ENCODE data around the gene CCT8.

The CCT8 gene

DNA sequence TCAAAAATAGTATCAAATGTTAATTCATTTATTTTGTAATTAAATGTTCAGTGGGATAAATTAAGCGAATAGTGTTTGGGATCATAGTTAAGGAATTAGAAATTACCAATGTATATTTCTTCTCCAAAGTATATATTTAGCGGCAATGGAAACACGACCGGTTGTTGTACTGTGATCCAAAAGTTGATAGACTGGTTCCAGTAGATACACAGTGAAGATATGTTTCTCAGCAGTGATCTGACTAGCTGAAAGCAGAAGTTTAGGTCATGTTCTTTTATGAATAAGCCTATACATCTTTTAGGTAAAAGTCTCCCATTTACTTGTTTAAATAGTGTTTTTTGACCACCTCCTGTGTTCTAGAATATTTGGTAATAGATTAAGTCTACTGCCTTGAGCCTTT is 40.1 kb downstream of the CCT8 start:
- no peak for TF ChIP-seq ESRRG (CRISPR knock-in tag; IDR thresholded peaks at IDR 0.05)
- no peak for TF ChIP-seq ZC3H10 (CRISPR knock-in tag; IDR thresholded peaks at IDR 0.05)
- TF ChIP-seq, protein P1, sequence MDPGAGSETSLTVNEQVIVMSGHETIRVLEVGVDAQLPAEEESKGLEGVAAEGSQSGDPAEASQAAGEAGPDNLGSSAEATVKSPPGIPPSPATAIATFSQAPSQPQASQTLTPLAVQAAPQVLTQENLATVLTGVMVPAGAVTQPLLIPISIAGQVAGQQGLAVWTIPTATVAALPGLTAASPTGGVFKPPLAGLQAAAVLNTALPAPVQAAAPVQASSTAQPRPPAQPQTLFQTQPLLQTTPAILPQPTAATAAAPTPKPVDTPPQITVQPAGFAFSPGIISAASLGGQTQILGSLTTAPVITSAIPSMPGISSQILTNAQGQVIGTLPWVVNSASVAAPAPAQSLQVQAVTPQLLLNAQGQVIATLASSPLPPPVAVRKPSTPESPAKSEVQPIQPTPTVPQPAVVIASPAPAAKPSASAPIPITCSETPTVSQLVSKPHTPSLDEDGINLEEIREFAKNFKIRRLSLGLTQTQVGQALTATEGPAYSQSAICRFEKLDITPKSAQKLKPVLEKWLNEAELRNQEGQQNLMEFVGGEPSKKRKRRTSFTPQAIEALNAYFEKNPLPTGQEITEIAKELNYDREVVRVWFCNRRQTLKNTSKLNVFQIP (CRISPR knock-in tag; IDR thresholded peaks at IDR 0.05; ENCODE audit: borderline replicate concordance, low read depth): no peak
- TF ChIP-seq TCF4 (CRISPR knock-in tag; IDR thresholded peaks at IDR 0.05; ENCODE audit: borderline replicate concordance): no peak
- TF ChIP-seq, protein P2, sequence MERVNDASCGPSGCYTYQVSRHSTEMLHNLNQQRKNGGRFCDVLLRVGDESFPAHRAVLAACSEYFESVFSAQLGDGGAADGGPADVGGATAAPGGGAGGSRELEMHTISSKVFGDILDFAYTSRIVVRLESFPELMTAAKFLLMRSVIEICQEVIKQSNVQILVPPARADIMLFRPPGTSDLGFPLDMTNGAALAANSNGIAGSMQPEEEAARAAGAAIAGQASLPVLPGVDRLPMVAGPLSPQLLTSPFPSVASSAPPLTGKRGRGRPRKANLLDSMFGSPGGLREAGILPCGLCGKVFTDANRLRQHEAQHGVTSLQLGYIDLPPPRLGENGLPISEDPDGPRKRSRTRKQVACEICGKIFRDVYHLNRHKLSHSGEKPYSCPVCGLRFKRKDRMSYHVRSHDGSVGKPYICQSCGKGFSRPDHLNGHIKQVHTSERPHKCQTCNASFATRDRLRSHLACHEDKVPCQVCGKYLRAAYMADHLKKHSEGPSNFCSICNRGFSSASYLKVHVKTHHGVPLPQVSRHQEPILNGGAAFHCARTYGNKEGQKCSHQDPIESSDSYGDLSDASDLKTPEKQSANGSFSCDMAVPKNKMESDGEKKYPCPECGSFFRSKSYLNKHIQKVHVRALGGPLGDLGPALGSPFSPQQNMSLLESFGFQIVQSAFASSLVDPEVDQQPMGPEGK (CRISPR knock-in tag; IDR thresholded peaks at IDR 0.05; ENCODE audit: borderline replicate concordance): no peak
- TF ChIP-seq BACH2 (CRISPR knock-in tag; IDR thresholded peaks at IDR 0.05; ENCODE audit: borderline replicate concordance): no peak
- TF ChIP-seq ARNTL (CRISPR knock-in tag; IDR thresholded peaks at IDR 0.05; ENCODE audit: borderline replicate concordance, low read depth): no peak
- TF ChIP-seq, protein P3, sequence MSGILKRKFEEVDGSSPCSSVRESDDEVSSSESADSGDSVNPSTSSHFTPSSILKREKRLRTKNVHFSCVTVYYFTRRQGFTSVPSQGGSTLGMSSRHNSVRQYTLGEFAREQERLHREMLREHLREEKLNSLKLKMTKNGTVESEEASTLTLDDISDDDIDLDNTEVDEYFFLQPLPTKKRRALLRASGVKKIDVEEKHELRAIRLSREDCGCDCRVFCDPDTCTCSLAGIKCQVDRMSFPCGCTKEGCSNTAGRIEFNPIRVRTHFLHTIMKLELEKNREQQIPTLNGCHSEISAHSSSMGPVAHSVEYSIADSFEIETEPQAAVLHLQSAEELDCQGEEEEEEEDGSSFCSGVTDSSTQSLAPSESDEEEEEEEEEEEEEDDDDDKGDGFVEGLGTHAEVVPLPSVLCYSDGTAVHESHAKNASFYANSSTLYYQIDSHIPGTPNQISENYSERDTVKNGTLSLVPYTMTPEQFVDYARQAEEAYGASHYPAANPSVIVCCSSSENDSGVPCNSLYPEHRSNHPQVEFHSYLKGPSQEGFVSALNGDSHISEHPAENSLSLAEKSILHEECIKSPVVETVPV (CRISPR knock-in tag; IDR thresholded peaks at IDR 0.05): no peak
- TF ChIP-seq ZNF565 (CRISPR knock-in tag; conservative IDR thresholded peaks at IDR 0.05; ENCODE audit: low read depth): no peak
- no peak for TF ChIP-seq RARB (CRISPR knock-in tag; IDR thresholded peaks at IDR 0.05)
- TF ChIP-seq GLIS3 (CRISPR knock-in tag; IDR thresholded peaks at IDR 0.05): no peak
- TF ChIP-seq OSR1 (CRISPR knock-in tag; IDR thresholded peaks at IDR 0.05): no peak
- no peak for TF ChIP-seq ZNF8 (CRISPR knock-in tag; IDR thresholded peaks at IDR 0.05)
- TF ChIP-seq ZFP30 (CRISPR knock-in tag; IDR thresholded peaks at IDR 0.05): no peak
- no peak for TF ChIP-seq TOX (CRISPR knock-in tag; IDR thresholded peaks at IDR 0.05; ENCODE audit: borderline replicate concordance)
- TF ChIP-seq ZFP3 (CRISPR knock-in tag; IDR thresholded peaks at IDR 0.05): no peak
- no peak for TF ChIP-seq ISL1 (CRISPR knock-in tag; IDR thresholded peaks at IDR 0.05)
- TF ChIP-seq ZNF70 (CRISPR knock-in tag; IDR thresholded peaks at IDR 0.05): no peak
- TF ChIP-seq SNAI2 (CRISPR knock-in tag; IDR thresholded peaks at IDR 0.05): no peak
- ATAC-seq: no peak

DNA sequence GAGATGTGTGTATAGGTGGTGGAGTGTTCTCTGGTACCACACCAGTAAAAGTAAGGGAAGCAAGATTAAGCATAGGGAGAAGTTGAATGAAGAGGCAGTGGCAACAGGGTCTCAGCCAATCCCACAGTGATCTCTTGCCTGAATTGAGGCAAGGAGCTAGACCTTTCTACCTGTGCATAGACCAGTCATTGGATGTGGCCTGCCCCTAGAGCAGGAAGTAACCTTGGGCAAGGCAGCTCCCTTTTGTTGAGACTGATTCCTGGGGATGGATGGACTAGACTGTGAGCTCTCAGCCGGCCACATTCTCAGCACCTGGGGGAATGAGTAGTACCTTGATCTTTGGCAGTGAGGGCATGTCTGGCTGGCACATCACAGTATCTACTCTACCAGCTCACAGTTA is 42.5 kb downstream of the CCT8 start:
- TF ChIP-seq ISL1 (CRISPR knock-in tag; IDR thresholded peaks at IDR 0.05): no peak
- TF ChIP-seq OSR1 (CRISPR knock-in tag; IDR thresholded peaks at IDR 0.05): no peak
- TF ChIP-seq RARB (CRISPR knock-in tag; IDR thresholded peaks at IDR 0.05): no peak
- TF ChIP-seq, protein P4, sequence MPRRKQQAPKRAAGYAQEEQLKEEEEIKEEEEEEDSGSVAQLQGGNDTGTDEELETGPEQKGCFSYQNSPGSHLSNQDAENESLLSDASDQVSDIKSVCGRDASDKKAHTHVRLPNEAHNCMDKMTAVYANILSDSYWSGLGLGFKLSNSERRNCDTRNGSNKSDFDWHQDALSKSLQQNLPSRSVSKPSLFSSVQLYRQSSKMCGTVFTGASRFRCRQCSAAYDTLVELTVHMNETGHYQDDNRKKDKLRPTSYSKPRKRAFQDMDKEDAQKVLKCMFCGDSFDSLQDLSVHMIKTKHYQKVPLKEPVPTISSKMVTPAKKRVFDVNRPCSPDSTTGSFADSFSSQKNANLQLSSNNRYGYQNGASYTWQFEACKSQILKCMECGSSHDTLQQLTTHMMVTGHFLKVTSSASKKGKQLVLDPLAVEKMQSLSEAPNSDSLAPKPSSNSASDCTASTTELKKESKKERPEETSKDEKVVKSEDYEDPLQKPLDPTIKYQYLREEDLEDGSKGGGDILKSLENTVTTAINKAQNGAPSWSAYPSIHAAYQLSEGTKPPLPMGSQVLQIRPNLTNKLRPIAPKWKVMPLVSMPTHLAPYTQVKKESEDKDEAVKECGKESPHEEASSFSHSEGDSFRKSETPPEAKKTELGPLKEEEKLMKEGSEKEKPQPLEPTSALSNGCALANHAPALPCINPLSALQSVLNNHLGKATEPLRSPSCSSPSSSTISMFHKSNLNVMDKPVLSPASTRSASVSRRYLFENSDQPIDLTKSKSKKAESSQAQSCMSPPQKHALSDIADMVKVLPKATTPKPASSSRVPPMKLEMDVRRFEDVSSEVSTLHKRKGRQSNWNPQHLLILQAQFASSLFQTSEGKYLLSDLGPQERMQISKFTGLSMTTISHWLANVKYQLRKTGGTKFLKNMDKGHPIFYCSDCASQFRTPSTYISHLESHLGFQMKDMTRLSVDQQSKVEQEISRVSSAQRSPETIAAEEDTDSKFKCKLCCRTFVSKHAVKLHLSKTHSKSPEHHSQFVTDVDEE (CRISPR knock-in tag; IDR thresholded peaks at IDR 0.05): no peak
- no peak for TF ChIP-seq PPARA (CRISPR knock-in tag; IDR thresholded peaks at IDR 0.05; ENCODE audit: borderline replicate concordance)
- no peak for TF ChIP-seq SNAI2 (CRISPR knock-in tag; IDR thresholded peaks at IDR 0.05)
- TF ChIP-seq, protein P1 (CRISPR knock-in tag; IDR thresholded peaks at IDR 0.05; ENCODE audit: borderline replicate concordance, low read depth): no peak
- TF ChIP-seq TOX (CRISPR knock-in tag; IDR thresholded peaks at IDR 0.05; ENCODE audit: borderline replicate concordance): no peak
- no peak for TF ChIP-seq ZNF70 (CRISPR knock-in tag; IDR thresholded peaks at IDR 0.05)
- no peak for ATAC-seq

DNA sequence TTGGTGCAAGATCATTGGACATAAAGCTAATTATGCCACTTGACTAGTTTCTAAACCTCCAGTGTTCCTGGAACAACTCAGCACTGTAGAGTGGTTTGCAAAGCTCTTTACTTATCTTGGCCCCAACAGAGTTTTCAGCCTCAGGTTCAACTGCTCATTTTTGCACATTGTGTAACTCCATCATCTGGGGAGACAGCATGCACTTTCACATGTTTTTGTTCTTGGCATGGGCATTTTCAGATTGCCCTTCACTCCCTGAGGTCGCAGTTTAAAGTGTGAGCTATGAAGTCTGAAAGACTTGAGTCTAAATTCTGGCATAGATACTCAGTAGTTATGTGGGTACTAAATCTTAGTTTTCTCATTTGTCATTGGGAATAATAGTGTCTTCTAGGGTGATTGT is 43.9 kb downstream of the CCT8 start:
- no peak for ATAC-seq
- TF ChIP-seq ARNTL (CRISPR knock-in tag; IDR thresholded peaks at IDR 0.05; ENCODE audit: borderline replicate concordance, low read depth) (no peak), ZNF70 (CRISPR knock-in tag; IDR thresholded peaks at IDR 0.05) (no peak), ESRRG (CRISPR knock-in tag; IDR thresholded peaks at IDR 0.05) (no peak), TCF4 (CRISPR knock-in tag; IDR thresholded peaks at IDR 0.05; ENCODE audit: borderline replicate concordance) (no peak), SNAI2 (CRISPR knock-in tag; IDR thresholded peaks at IDR 0.05) (no peak), RARB (CRISPR knock-in tag; IDR thresholded peaks at IDR 0.05) (no peak), ZFP30 (CRISPR knock-in tag; IDR thresholded peaks at IDR 0.05) (no peak), GLIS3 (CRISPR knock-in tag; IDR thresholded peaks at IDR 0.05) (no peak), ZC3H10 (CRISPR knock-in tag; IDR thresholded peaks at IDR 0.05) (no peak), ZFP3 (CRISPR knock-in tag; IDR thresholded peaks at IDR 0.05) (no peak), OSR1 (CRISPR knock-in tag; IDR thresholded peaks at IDR 0.05) (no peak), BACH2 (CRISPR knock-in tag; IDR thresholded peaks at IDR 0.05; ENCODE audit: borderline replicate concordance) (no peak), ZNF565 (CRISPR knock-in tag; conservative IDR thresholded peaks at IDR 0.05; ENCODE audit: low read depth) (no peak)
- TF ChIP-seq, protein P2 (CRISPR knock-in tag; IDR thresholded peaks at IDR 0.05; ENCODE audit: borderline replicate concordance): no peak
- TF ChIP-seq, protein P4 (CRISPR knock-in tag; IDR thresholded peaks at IDR 0.05): no peak
